Spleen (tissue), 11 donors: Measurements from ENCODE around the gene MAML1. TPM values are rescaled to one million over a fixed set of nuclear protein-coding genes. Genes with fewer than 3 reads are reported as not detected.

ENCODE experiments used
- DNase-seq: peaks from one replicate; pipeline ENCODE4 v3.0.0-alpha.2; 2020
- H3K27ac ChIP-seq, 8 donors: fragments of 200-600 bp; sonication (generic) in 7 of 8; 1 replicate in 4 of 8; 2 replicates in 4 of 8; pipeline versions ENCODE4 v1.5.0 to v1.8.0; 2016 to 2021; ENCODE audit warnings: inconsistent platforms in 4 of 8, mild to moderate bottlenecking in 4 of 8, moderate library complexity in 1 of 8
- H3K27me3 ChIP-seq, 7 donors: fragments of 200-600 bp; sonication (generic) in 6 of 7; replicated peaks in 1 of 7; 1 replicate in 4 of 7; 2 replicates in 3 of 7; pipeline versions ENCODE4 v1.5.0 to v1.8.0; 2016 to 2021; ENCODE audit warnings: inconsistent platforms in 3 of 7, mild to moderate bottlenecking in 1 of 7
- H3K36me3 ChIP-seq, 6 donors: fragments of 200-600 bp; sonication (generic) in 5 of 6; 1 replicate in 4 of 6; 2 replicates in 2 of 6; pipeline versions ENCODE4 v1.5.0 to v1.8.0; 2016 to 2021; ENCODE audit warnings: inconsistent platforms in 2 of 6
- H3K4me1 ChIP-seq, 6 donors: fragments of 200-600 bp; sonication (generic) in 5 of 6; 1 replicate in 3 of 6; 2 replicates in 3 of 6; pipeline versions ENCODE4 v1.5.0 to v1.8.0; 2016 to 2021; ENCODE audit warnings: inconsistent platforms in 3 of 6
- H3K4me3 ChIP-seq, 8 donors: fragments of 200-600 bp; sonication (generic) in 7 of 8; 1 replicate in 4 of 8; 2 replicates in 4 of 8; pipeline versions ENCODE4 v1.5.0 to v1.8.0; 2016 to 2021; ENCODE audit warnings: inconsistent platforms in 4 of 8, mild to moderate bottlenecking in 4 of 8, moderate library complexity in 2 of 8
- H3K9me3 ChIP-seq, 8 donors: fragments of 200-600 bp; sonication (generic) in 7 of 8; 1 replicate in 4 of 8; 2 replicates in 4 of 8; pipeline versions ENCODE4 v1.5.0 to v1.8.0; 2016 to 2021; ENCODE audit warnings: inconsistent platforms in 4 of 8
- CTCF ChIP-seq, 11 experiments: fragments of 200-600 bp in 7 of 11; fragments of 450-650 bp in 4 of 11; sonication (generic) in 4 of 11; IDR thresholded peaks in 8 of 11; conservative IDR thresholded peaks in 3 of 11; 1 replicate in 7 of 11; 2 replicates in 4 of 11; pipeline versions ENCODE4 v1.4.0 to v1.8.0; 2016 to 2021; ENCODE audit warnings: antibody characterized with exemption in 11 of 11, inconsistent platforms in 4 of 11, mild to moderate bottlenecking in 1 of 11
- POLR2A ChIP-seq, 3 donors: fragments of 450-650 bp; IDR thresholded peaks; one replicate each; pipeline ENCODE4 v1.5.1; 2017; ENCODE audit warnings: antibody characterized with exemption in 3 of 3, mild to moderate bottlenecking in 1 of 3
- POLR2AphosphoS5 ChIP-seq, 3 donors: sonication (generic); formaldehyde crosslinking; IDR thresholded peaks; one replicate each; pipeline ENCODE4 v1.5.1; 2017; ENCODE audit warnings: antibody characterized with exemption in 3 of 3
- WGBS, 5 donors: extraction: QIAGEN DNeasy Blood & Tissue Kit in 3 of 5; methylation state at CpG; one replicate each; pipeline versions ENCODE4 v1.1.5 to v1.1.7; 2013 to 2018; 5-methylcytosine and 5-hydroxymethylcytosine counted together
- intact Hi-C: fragments of 100-400 bp; cut with DNase I; formaldehyde crosslinking; loops from one replicate; pipeline ENCODE4 v1.15.0; 2023; ENCODE audit warnings: low total_unique reads
- polyA plus RNA-seq, 3 donors: library from polyadenylated mRNA; stranded (reverse); fragments of 200-250 nt; gene quantifications; one replicate each; pipeline ENCODE4 v1.2.1, GENCODE V29; 2013
- total RNA-seq, 7 donors: library from RNA; depleted of rRNA in 3 of 7; stranded (reverse); fragments of >200 nt in 3 of 7; fragmentation: NEBNext Ultra II Directional in 4 of 7; extraction: Animal tissue kit (Norgen Biotek cat#: 25700) in 4 of 7; gene quantifications; one replicate each; pipeline versions ENCODE4 v1.1.0 to v1.2.1, GENCODE V29; 2016 to 2021
- donor health status: healthy with polysubstance abuse.
- donor health status: DM: no; HTN: no; CAD: no; lungs with moderate emphysema.
- donor health status: DM: no; HTN: no; CAD: no.
- donor health status: Bipolar disorder and iron deficiency.
- donor health status: healthy.
- donor health status: DM: no; HTN: no; CAD: no.
- donor health status: DM: yes; HTN: yes; CAD: no.

MAML1 gene
- total and polyA plus RNA-seq, 10 donors: 4.7 to 42.8 (median 33.7) TPM

- peaks cover 46 to 82% (median 77%) of the 10 kb centered on the region in 6 donors for H3K4me1 ChIP-seq
- intact Hi-C loops: no loop called here
- TF ChIP-seq POLR2AphosphoS5 (IDR thresholded peaks at IDR 0.05): no peak
- no peak for TF ChIP-seq CTCF (IDR thresholded peaks at IDR 0.05 in 8 of 11, conservative IDR thresholded peaks at IDR 0.05 in 3 of 11)
- TF ChIP-seq POLR2A (IDR thresholded peaks at IDR 0.05): no peak
- peak overlapping the region; percentile 86 to 100 (median 100) for H3K27ac ChIP-seq
- H3K27me3 ChIP-seq: peaks cover 0 to 12% (median 0%) of the 10 kb centered on the region in 7 donors
- peak overlapping the region; percentile 89 to 97 (median 94) for H3K4me3 ChIP-seq
- H3K9me3 ChIP-seq: no peaks in the 10 kb centered on the region
- no peak for DNase-seq
- H3K36me3 ChIP-seq: peaks cover 0 to 33% (median 25%) of the 10 kb centered on the region in 6 donors
- WGBS, 5 donors: 31 to 61% (median 40%) methylated on average over 6 to 12 of the region's 12 CpGs
Measured at GRCh38 chr5:179820127-179820482, 87.5 kb downstream of the MAML1 start.

GRCh38 chr5:179820483-179821297 is 88.1 kb downstream of the MAML1 start, which contains the start of gene SQSTM1:
Gene SQSTM1, plus strand, starts transcription at chr5:179820905. Its CDS starts 32 bp downstream, at chr5:179820937.
- Histone ChIP-seq H3K9me3 (no peaks in the 10 kb centered on the region), H3K27me3 (peaks cover 0 to 12% (median 0%) of the 10 kb centered on the region in 7 donors), H3K27ac (peak within 1 kb of the TSS; percentile 86 to 100 (median 100)), H3K4me3 (peak within 1 kb of the TSS; percentile 89 to 97 (median 94)), H3K4me1 (peaks cover 46 to 88% (median 81%) of the 10 kb centered on the region in 6 donors), H3K36me3 (peaks cover 0 to 39% (median 31%) of the 10 kb centered on the region in 6 donors)
- peak in 4 of 11 experiments; percentile 15 to 51 (median 42) for TF ChIP-seq CTCF (IDR thresholded peaks at IDR 0.05 in 8 of 11, conservative IDR thresholded peaks at IDR 0.05 in 3 of 11)
- TF ChIP-seq POLR2AphosphoS5 (IDR thresholded peaks at IDR 0.05): peak; percentile 100
- peak; percentile 95 to 98 (median 97) for TF ChIP-seq POLR2A (IDR thresholded peaks at IDR 0.05)
- peak; percentile 97 for DNase-seq
- intact Hi-C loops: no loop called here
- 0 to 1% (median 1%) methylated on average over 36 to 81 of the region's 81 CpGs for WGBS, 5 donors

- peak; percentile 98 for DNase-seq
- TF ChIP-seq CTCF (IDR thresholded peaks at IDR 0.05 in 8 of 11, conservative IDR thresholded peaks at IDR 0.05 in 3 of 11): peak in 5 of 11 experiments; percentile 15 to 31 (median 21)
- TF ChIP-seq POLR2A (IDR thresholded peaks at IDR 0.05): peak; percentile 7 to 93 (median 75)
- TF ChIP-seq POLR2AphosphoS5 (IDR thresholded peaks at IDR 0.05): peak; percentile 97 to 98 (median 98)
- H3K36me3 ChIP-seq: peaks cover 0 to 47% (median 39%) of the 10 kb centered on the region in 6 donors
- no peaks in the 10 kb centered on the region for H3K9me3 ChIP-seq
- peak overlapping the region; percentile 86 to 100 (median 100) for H3K27ac ChIP-seq
- WGBS, 5 donors: 0 to 2% (median 0%) methylated on average over 26 to 54 of the region's 54 CpGs
- intact Hi-C loops: no loop called here
- H3K4me1 ChIP-seq: peaks cover 46 to 92% (median 81%) of the 10 kb centered on the region in 6 donors
- H3K4me3 ChIP-seq: peak overlapping the region; percentile 89 to 97 (median 94)
- peaks cover 0 to 11% (median 0%) of the 10 kb centered on the region in 7 donors for H3K27me3 ChIP-seq
Measured at GRCh38 chr5:179821298-179822058, 88.9 kb downstream of the MAML1 start.
